GM19099 (cell line): ENCODE data around the gene PRR14L.

Source experiments
- POLR2A ChIP-seq: IDR thresholded peaks from 3 replicates; pipeline ENCODE4 v1.6.1; 2011; ENCODE audit warnings: low read depth; ENCODE audit not compliant: insufficient read length; ENCODE audit errors: extremely low read depth

Gene PRR14L

GRCh38 chr22:31653944-31654343 lies 96.0 kb downstream of the PRR14L start:
- no peak for TF ChIP-seq POLR2A

GRCh38 chr22:31652911-31653684 lies 96.8 kb downstream of the PRR14L start:
- TF ChIP-seq POLR2A, result no peak

- no peak for TF ChIP-seq POLR2A
Observed at GRCh38 chr22:31652088-31652487, 97.8 kb downstream of the PRR14L start.

- TF ChIP-seq POLR2A, result no peak
Observed at GRCh38 chr22:31651664-31652063, 98.3 kb downstream of the PRR14L start.

GRCh38 chr22:31650391-31650790 lies 99.5 kb downstream of the PRR14L start:
- TF ChIP-seq POLR2A, result no peak

GRCh38 chr22:31647523-31648320 lies 102.2 kb downstream of the PRR14L start:
- no peak for TF ChIP-seq POLR2A

GRCh38 chr22:31647066-31647465 lies 102.9 kb downstream of the PRR14L start:
- TF ChIP-seq POLR2A, result no peak

GRCh38 chr22:31646186-31647019 lies 103.5 kb downstream of the PRR14L start:
- TF ChIP-seq POLR2A, result no peak

- TF ChIP-seq POLR2A, result no peak
Observed at GRCh38 chr22:31639436-31640039, 110.4 kb downstream of the PRR14L start.

- TF ChIP-seq POLR2A, result peak; percentile 58
Observed at GRCh38 chr22:31637891-31638618, 111.9 kb downstream of the PRR14L start.

GRCh38 chr22:31637447-31637890 lies 112.5 kb downstream of the PRR14L start:
- TF ChIP-seq POLR2A, result peak; percentile 77

GRCh38 chr22:31635638-31636306 lies 114.2 kb downstream of the PRR14L start:
- TF ChIP-seq POLR2A, result no peak

- no peak for TF ChIP-seq POLR2A
Observed at GRCh38 chr22:31631436-31631835, 118.5 kb downstream of the PRR14L start.
